OCI-LY1 (cell line): ENCODE data around the gene LCN1.

Experiments
- EZH2 ChIP-seq: fragments of 200-600 bp; sonication (generic), shearing (Covaris generic); IDR thresholded peaks from 2 replicates; pipeline ENCODE4 v1.8.0; 2017; ENCODE audit warnings: borderline replicate concordance, mixed run types, mild to moderate bottlenecking, antibody characterized with exemption, low read length, moderate library complexity, mixed read lengths
- TF ChIP-seq, protein P1 (sequence below): fragments of 200-600 bp; sonication (generic), shearing (Covaris generic); IDR thresholded peaks from 2 replicates; pipeline ENCODE4 v1.5.1; 2017; ENCODE audit warnings: mild to moderate bottlenecking, antibody characterized with exemption, low read length, moderate library complexity, mixed read lengths

DNA sequence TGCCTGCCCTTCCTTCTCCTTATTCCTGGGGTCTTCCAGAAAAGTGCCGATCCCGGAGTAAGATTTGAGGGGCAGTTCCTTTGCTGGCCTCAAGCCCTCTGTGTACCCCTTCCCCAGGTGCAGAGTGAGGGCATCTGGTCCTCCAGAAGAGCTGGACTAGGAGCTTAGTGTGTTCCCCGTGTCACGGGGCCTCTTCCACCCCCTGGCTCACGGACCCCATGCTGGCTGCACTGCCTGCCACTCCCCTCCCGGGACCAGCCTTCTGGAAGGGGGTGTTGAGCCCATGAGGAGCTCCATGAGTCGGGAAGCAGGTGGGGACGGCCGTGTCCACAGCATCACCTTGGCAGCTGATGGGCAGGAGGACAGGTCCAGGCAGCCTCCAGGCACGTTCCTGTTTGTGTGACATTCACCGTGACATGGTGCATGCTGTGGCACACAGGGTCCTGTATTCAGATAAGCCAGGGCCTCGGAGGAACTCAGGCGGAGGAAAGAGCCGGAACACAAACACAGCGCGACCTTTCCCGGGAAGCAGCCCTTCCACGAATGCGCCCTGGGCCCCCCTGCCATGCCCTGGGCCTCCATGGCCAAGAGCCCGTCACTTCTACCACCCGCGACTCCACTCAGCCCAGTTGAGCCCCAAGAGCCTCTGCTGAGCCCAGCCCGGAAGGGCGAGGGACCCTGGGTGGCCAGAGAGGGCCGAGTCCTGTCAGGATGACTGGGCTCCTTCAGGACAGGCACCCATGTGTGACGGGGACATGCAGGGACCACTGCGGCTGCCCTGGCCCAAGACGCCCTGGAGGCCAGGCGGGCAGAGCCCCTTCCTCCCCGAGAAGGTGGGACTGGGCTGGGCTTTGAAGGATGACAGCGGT lies 5.9 kb upstream of the LCN1 start:
- TF ChIP-seq, protein P1, sequence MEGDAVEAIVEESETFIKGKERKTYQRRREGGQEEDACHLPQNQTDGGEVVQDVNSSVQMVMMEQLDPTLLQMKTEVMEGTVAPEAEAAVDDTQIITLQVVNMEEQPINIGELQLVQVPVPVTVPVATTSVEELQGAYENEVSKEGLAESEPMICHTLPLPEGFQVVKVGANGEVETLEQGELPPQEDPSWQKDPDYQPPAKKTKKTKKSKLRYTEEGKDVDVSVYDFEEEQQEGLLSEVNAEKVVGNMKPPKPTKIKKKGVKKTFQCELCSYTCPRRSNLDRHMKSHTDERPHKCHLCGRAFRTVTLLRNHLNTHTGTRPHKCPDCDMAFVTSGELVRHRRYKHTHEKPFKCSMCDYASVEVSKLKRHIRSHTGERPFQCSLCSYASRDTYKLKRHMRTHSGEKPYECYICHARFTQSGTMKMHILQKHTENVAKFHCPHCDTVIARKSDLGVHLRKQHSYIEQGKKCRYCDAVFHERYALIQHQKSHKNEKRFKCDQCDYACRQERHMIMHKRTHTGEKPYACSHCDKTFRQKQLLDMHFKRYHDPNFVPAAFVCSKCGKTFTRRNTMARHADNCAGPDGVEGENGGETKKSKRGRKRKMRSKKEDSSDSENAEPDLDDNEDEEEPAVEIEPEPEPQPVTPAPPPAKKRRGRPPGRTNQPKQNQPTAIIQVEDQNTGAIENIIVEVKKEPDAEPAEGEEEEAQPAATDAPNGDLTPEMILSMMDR = no peak
- no peak for TF ChIP-seq EZH2
